Measurements from ENCODE around the gene C6orf120.

Gene C6orf120

DNA sequence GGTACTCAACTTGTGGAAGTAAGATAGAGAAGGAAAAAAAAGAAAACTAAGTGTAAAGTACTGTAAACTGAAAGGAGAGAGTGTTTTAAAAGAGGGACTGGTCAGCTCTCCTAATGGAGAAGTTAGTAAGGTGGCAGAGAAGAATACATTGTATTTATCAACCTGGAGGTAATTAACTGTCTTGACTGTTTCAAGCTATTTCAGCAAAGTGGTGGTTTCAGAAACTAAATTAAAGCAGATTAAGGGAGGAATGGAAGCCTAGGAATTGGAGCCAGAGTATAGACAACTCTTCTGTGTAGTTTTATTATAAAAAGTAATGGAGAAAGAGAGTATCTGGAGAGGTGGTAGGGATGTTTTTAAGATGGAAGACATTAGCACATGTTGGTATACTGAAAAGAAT is 25.0 kb downstream of the C6orf120 start:
- no peak for DNase-seq

DNA sequence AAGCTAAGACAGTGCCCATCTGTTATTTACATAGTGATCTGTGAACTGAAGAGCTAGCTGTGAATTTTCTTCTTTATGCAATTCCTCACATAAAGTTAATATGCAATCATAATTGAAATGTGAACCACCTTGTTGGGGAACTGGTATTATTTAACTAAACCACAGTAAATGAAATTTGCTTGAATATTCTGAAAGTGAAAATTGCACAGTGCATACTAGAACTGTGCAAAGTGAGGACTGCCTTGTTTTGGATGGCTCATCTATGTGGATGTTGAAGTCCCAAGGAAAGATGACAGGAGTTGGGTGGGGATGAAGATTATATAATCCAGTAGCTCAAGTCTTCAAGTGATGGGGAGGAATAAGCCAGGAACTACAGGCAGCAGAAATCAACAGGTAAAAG is 28.0 kb downstream of the C6orf120 start:
- DNase-seq = no peak

- DNase-seq = no peak
Measured at GRCh38 chr6:169738204-169738975, 36.5 kb downstream of the C6orf120 start.

- no peak for DNase-seq
Measured at GRCh38 chr6:169738976-169739529, 37.1 kb downstream of the C6orf120 start.

DNA sequence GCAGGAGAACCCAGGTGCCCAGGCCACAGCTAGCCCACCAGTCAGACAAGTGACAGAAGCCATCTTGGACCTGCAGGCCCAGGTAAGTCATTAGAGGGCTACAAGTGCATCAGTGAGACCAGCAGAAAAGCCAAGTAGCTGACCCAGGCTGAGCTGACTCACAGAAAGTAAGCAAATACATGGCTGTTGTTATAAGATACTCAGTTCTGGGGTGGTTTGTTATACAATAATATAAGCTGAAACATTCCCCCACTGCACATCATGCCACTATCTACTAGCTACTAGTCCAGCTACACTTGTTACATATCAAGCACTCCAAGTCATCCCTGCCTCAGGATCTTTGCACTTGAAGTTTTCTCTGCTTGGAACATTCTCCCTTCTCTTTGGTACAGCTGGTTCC is 39.4 kb downstream of the C6orf120 start:
- no peak for DNase-seq

DNA sequence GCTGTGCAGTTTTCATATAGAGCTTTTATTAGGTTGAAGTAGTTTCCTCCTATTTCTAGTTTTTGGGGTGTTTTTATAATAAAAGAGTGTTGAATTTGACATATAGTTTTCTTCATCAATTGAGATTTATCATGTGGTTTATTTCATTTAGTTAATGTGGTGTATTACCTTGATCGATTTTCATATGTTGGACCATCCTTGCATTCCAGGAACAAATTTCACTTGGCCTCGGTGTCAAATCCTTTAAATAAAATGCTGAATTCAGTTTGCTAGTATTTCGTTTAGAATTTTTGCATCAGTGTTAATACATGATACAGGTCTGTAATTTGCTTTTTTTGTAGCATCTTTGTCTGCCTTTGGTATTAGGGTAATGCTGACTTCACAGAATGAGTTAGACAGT is 43.5 kb downstream of the C6orf120 start:
- no peak for DNase-seq

- DNase-seq = no peak
Measured at GRCh38 chr6:169746556-169746955, 44.6 kb downstream of the C6orf120 start.

GRCh38 chr6:169751242-169752073 is 49.5 kb downstream of the C6orf120 start, which contains the start of the genes DYNLT2 and ERMARD:
Gene DYNLT2, minus strand, starts transcription at chr6:169751572. Its CDS starts 114 bp downstream, at chr6:169751458.
Gene ERMARD, plus strand, starts transcription at chr6:169751622. Its CDS starts 36 bp downstream, at chr6:169751658.
- peak; percentile 95 for DNase-seq

- DNase-seq = peak; percentile 2
Measured at GRCh38 chr6:169752074-169752623, 50.2 kb downstream of the C6orf120 start.
